Stomach (tissue), 4 donors: ENCODE measurements around the gene RASGRP1.

Experiments
- EP300 ChIP-seq: sonication (generic); formaldehyde crosslinking; IDR thresholded peaks from one replicate; pipeline ENCODE4 v1.6.1; 2017; ENCODE audit warnings: antibody characterized with exemption
- TF ChIP-seq, protein P1 (sequence below), 7 experiments: fragments of 450-650 bp in 4 of 7; fragments of 200-600 bp in 3 of 7; sonication (generic) in 3 of 7; IDR thresholded peaks; one replicate each; pipeline ENCODE4 v1.5.1; 2016 to 2019; ENCODE audit warnings: antibody characterized with exemption in 7 of 7, control low read depth in 2 of 7, mild to moderate bottlenecking in 1 of 7

DNA sequence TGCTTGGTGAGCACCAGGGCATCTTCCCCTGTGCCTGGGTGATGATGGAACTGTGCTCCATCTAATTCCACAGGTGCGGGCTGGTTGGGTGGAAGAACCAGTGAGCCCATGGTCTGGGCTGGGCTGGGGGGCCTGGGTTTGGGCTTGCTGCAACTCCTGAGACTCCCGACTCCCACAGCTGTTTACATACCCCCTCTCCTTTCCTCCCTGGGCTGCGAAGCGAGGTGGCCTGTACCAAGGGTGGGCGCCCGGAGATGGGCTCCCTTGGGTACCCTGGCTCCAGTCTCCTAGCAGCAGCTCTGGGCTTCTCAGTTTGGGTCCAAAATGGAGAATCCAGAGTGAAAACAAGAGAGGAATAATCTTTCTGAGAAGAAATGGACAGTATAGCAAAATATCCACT is 105.1 kb downstream of the RASGRP1 start:
- TF ChIP-seq, protein P1, sequence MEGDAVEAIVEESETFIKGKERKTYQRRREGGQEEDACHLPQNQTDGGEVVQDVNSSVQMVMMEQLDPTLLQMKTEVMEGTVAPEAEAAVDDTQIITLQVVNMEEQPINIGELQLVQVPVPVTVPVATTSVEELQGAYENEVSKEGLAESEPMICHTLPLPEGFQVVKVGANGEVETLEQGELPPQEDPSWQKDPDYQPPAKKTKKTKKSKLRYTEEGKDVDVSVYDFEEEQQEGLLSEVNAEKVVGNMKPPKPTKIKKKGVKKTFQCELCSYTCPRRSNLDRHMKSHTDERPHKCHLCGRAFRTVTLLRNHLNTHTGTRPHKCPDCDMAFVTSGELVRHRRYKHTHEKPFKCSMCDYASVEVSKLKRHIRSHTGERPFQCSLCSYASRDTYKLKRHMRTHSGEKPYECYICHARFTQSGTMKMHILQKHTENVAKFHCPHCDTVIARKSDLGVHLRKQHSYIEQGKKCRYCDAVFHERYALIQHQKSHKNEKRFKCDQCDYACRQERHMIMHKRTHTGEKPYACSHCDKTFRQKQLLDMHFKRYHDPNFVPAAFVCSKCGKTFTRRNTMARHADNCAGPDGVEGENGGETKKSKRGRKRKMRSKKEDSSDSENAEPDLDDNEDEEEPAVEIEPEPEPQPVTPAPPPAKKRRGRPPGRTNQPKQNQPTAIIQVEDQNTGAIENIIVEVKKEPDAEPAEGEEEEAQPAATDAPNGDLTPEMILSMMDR (IDR thresholded peaks at IDR 0.05) = no peak
- no peak for TF ChIP-seq EP300
